IMR-90 (cell line): Measurements from ENCODE around the gene ATG9B. TPM values are rescaled to one million over a fixed set of nuclear protein-coding genes. Genes with fewer than 3 reads are reported as not detected.

ENCODE experiments used
- ATAC-seq: fragments of 200-7000 bp; cut with Tn5 transposase; 2 replicates; pipeline ENCODE4 v1.9.1; 2020; ENCODE audit warnings: low read depth, mild to moderate bottlenecking, moderate library complexity
- BruUV-seq: library from RNA; stranded (reverse); fragments of 400-500 nt; replicated peaks from 2 replicates; lab custom pipeline; 2021; lab: Mats Ljungman, UMichigan
- CTCF ChIA-PET: fragments of 300-600 bp; formaldehyde crosslinking; extraction: SDS; loops from one replicate; lab custom pipeline; 2021; ENCODE audit warnings: antibody characterized with exemption; lab: Yijun Ruan, JAX
- POLR2A ChIA-PET: fragments of 300-600 bp; sonication (Branson Sonifier 250); formaldehyde crosslinking; loops from one replicate; lab custom pipeline; 2022; ENCODE audit warnings: antibody characterized with exemption; ENCODE audit not compliant: unreplicated experiment; lab: Charles Lee
- DNase-seq: peaks from one replicate; pipeline ENCODE4 v3.0.0; 2013
- H2AFZ ChIP-seq: replicated peaks from 2 replicates; pipeline ENCODE3; 2013; ENCODE audit warnings: low read length, mild to moderate bottlenecking; ENCODE audit not compliant: poor library complexity
- H2AK5ac ChIP-seq: 2 replicates; pipeline ENCODE4 v1.6.1; 2013; ENCODE audit warnings: low read depth, low read length, inconsistent platforms
- H2AK9ac ChIP-seq: replicated peaks from 2 replicates; pipeline ENCODE3; 2013; ENCODE audit warnings: mild to moderate bottlenecking, low read depth, low read length, moderate library complexity; ENCODE audit not compliant: poor library complexity
- H2BK120ac ChIP-seq: 2 replicates; pipeline ENCODE4 v1.6.1; 2013; ENCODE audit warnings: low read depth, low read length, inconsistent platforms
- H2BK15ac ChIP-seq: 3 replicates; pipeline ENCODE4 v1.6.1; 2013; ENCODE audit warnings: low read depth, low read length, inconsistent platforms
- H2BK20ac ChIP-seq: 2 replicates; pipeline ENCODE4 v1.6.1; 2013; ENCODE audit warnings: low read depth, mild to moderate bottlenecking, inconsistent platforms, low read length, moderate library complexity
- H2BK5ac ChIP-seq: 2 replicates; pipeline ENCODE4 v1.6.1; 2013; ENCODE audit warnings: mild to moderate bottlenecking, low read depth, low read length, inconsistent platforms; ENCODE audit not compliant: poor library complexity, severe bottlenecking
- H3K14ac ChIP-seq: replicated peaks from 2 replicates; pipeline ENCODE4 v1.6.1; 2013; ENCODE audit warnings: low read depth, low read length, inconsistent platforms
- H3K18ac ChIP-seq: 2 replicates; pipeline ENCODE4 v1.6.1; 2013; ENCODE audit warnings: low read depth, low read length, control low read depth
- H3K23ac ChIP-seq: 2 replicates; pipeline ENCODE4 v1.6.1; 2013; ENCODE audit warnings: low read depth, low read length, inconsistent platforms
- H3K27ac ChIP-seq: 2 replicates; pipeline ENCODE4 v1.5.1; 2013; ENCODE audit warnings: mild to moderate bottlenecking, control low read depth, low read length; ENCODE audit not compliant: insufficient read depth
- H3K27me3 ChIP-seq: 2 replicates; pipeline ENCODE4 v1.6.1; 2013; ENCODE audit warnings: low read length; ENCODE audit not compliant: control insufficient read depth, insufficient read depth
- H3K36me3 ChIP-seq: 2 replicates; pipeline ENCODE4 v1.6.1; 2013; ENCODE audit warnings: low read length, mixed read lengths; ENCODE audit not compliant: control insufficient read depth, insufficient read depth
- H3K4ac ChIP-seq: 2 replicates; pipeline ENCODE4 v1.6.1; 2013; ENCODE audit warnings: low read depth, low read length, inconsistent platforms
- H3K4me1 ChIP-seq: 2 replicates; pipeline ENCODE4 v1.6.1; 2013; ENCODE audit warnings: low read length, mixed read lengths; ENCODE audit not compliant: control insufficient read depth, insufficient read depth
- H3K4me2 ChIP-seq: 2 replicates; pipeline ENCODE4 v1.6.1; 2013; ENCODE audit warnings: low read depth, mild to moderate bottlenecking, control low read depth, low read length, moderate library complexity
- H3K4me3 ChIP-seq: 2 replicates; pipeline ENCODE4 v1.5.1; 2013; ENCODE audit warnings: low read depth, mild to moderate bottlenecking, control low read depth, low read length, moderate library complexity; ENCODE audit not compliant: insufficient read depth
- H3K56ac ChIP-seq: 2 replicates; pipeline ENCODE4 v1.6.1; 2013; ENCODE audit warnings: low read length, inconsistent platforms; ENCODE audit not compliant: insufficient read depth; ENCODE audit errors: extremely low read depth
- H3K79me1 ChIP-seq, 2 experiments: 2 replicates each; pipeline ENCODE4 v1.6.1; 2013; ENCODE audit warnings: low read length in 2 of 2, inconsistent platforms in 1 of 2, low read depth in 1 of 2
- H3K9ac ChIP-seq: 2 replicates; pipeline ENCODE4 v1.6.1; 2013; ENCODE audit warnings: low read depth, low read length, control low read depth
- H3K9me1 ChIP-seq: 2 replicates; pipeline ENCODE4 v1.6.1; 2013; ENCODE audit warnings: low read length, inconsistent platforms; ENCODE audit not compliant: insufficient read depth
- H3K9me3 ChIP-seq: 2 replicates; pipeline ENCODE4 v1.6.1; 2013; ENCODE audit warnings: low read length; ENCODE audit not compliant: control insufficient read depth, insufficient read depth
- H4K20me1 ChIP-seq: 2 replicates; pipeline ENCODE4 v1.6.1; 2013; ENCODE audit warnings: low read length, inconsistent platforms; ENCODE audit not compliant: insufficient read depth
- H4K5ac ChIP-seq: 2 replicates; pipeline ENCODE4 v1.6.1; 2013; ENCODE audit warnings: mild to moderate bottlenecking, low read depth, low read length, control low read depth
- H4K8ac ChIP-seq, 2 experiments: 2 replicates each; pipeline ENCODE4 v1.6.1; 2013; ENCODE audit warnings: low read depth in 2 of 2, low read length in 2 of 2, control low read depth in 1 of 2, inconsistent platforms in 1 of 2
- H4K91ac ChIP-seq: 2 replicates; pipeline ENCODE4 v1.6.1; 2013; ENCODE audit warnings: low read depth, low read length, inconsistent platforms; ENCODE audit not compliant: insufficient read depth
- CEBPB ChIP-seq: IDR thresholded peaks from 2 replicates; pipeline ENCODE4 v1.6.1; 2012; ENCODE audit warnings: low read depth, low read length, improper control_type of control experiment
- MAZ ChIP-seq: IDR thresholded peaks from 2 replicates; pipeline ENCODE4 v1.6.1; 2012; ENCODE audit warnings: low read depth, mild to moderate bottlenecking, low read length, improper control_type of control experiment, moderate library complexity, borderline replicate concordance
- MXI1 ChIP-seq: IDR thresholded peaks from 2 replicates; pipeline ENCODE4 v1.6.1; 2012; ENCODE audit warnings: low read depth, mild to moderate bottlenecking, low read length, moderate library complexity, borderline replicate concordance
- RAD21 ChIP-seq: IDR thresholded peaks from 2 replicates; pipeline ENCODE4 v1.6.1; 2012; ENCODE audit warnings: low read length, improper control_type of control experiment
- RCOR1 ChIP-seq: IDR thresholded peaks from 2 replicates; pipeline ENCODE4 v1.6.1; 2012; ENCODE audit warnings: mild to moderate bottlenecking, low read length, improper control_type of control experiment; ENCODE audit not compliant: insufficient replicate concordance
- WGBS, 2 experiments: methylation state at CpG; one replicate each; pipeline versions ENCODE4 v1.1.5 to v1.1.7; 2013; ENCODE audit warnings: missing lambda C conversion rate in 2 of 2; ENCODE audit not compliant: insufficient read length in 1 of 2; ENCODE audit errors: extremely low coverage in 2 of 2; 5-methylcytosine and 5-hydroxymethylcytosine counted together
- dilution Hi-C: fragments of 300-500 bp; cut with HindIII; formaldehyde crosslinking; loops from one replicate; pipeline ENCODE4 v1.14.3; 2018; ENCODE audit warnings: low sequenced_read_pairs; ENCODE audit not compliant: unreplicated experiment
- in situ Hi-C: fragments of 300-500 bp; cut with MboI; formaldehyde crosslinking; loops from 3 replicates; pipeline ENCODE4 v1.14.3; 2019; ENCODE audit warnings: low sequenced_read_pairs, inconsistent platforms, mixed read lengths
- intact Hi-C: fragments of 100-400 bp; cut with micrococcal nuclease; formaldehyde crosslinking; loops from 2 replicates; pipeline ENCODE4 v1.10.0; 2022
- polyA plus RNA-seq, 3 experiments: library from polyadenylated mRNA; depleted of rRNA; stranded (reverse); fragments of >200 nt; gene quantifications; 2 replicates each; pipeline ENCODE4 v1.2.3, GENCODE V29; 2012; ENCODE audit warnings: low replicate concordance in 1 of 3
- total RNA-seq: library from RNA; depleted of rRNA; stranded (reverse); fragments of >200 nt; gene quantifications from 2 replicates; pipeline ENCODE4 v1.2.3, GENCODE V29; 2012

ATG9B gene
- total and polyA plus RNA-seq, 2 of the 4 experiments (the other 2 are of a cell fraction), result 0.18 to 0.91 TPM

GRCh38 chr7:150999001-150999400, 25.3 kb downstream of the ATG9B start:
- H3K27me3 ChIP-seq, result peaks cover 8% of the 10 kb centered on the region
- TF ChIP-seq CEBPB (no peak), MXI1 (no peak), RCOR1 (no peak), MAZ (no peak), RAD21 (no peak)
- no TSS peak for BruUV-seq
- ChIA-PET CTCF (no interaction called here), POLR2A (no interaction called here)
- no peaks in the 10 kb centered on the region for H4K20me1 ChIP-seq
- H3K9me1 ChIP-seq, result no peaks in the 10 kb centered on the region
- no peak overlapping the region for H2AFZ ChIP-seq
- H3K4ac ChIP-seq, result no peak overlapping the region
- H4K8ac ChIP-seq, result no peak overlapping the region
- H3K4me2 ChIP-seq, result no peak overlapping the region
- no peak overlapping the region for H2AK9ac ChIP-seq
- DNase-seq (no peak), ATAC-seq (no peak)
- H3K9me3 ChIP-seq, result no peaks in the 10 kb centered on the region
- in situ Hi-C loops, result loop anchor here (25.0 kb wide), 1 partner anchor 587 kb away; a partner anchor contains a TSS
- H3K4me3 ChIP-seq, result no peak overlapping the region
- no peak overlapping the region for H3K18ac ChIP-seq
- no peak overlapping the region for H3K23ac ChIP-seq
- no peak overlapping the region for H3K9ac ChIP-seq
- no peak overlapping the region for H3K27ac ChIP-seq
- no peaks in the 10 kb centered on the region for H3K36me3 ChIP-seq
- WGBS, 2 experiments, result 100% methylated on average over 4 of the region's 12 CpGs; no CpG with 5 or more reads in 1 of the 2 experiments
- no peak overlapping the region for H3K14ac ChIP-seq
- dilution Hi-C loops, result no loop called here
- H2BK120ac ChIP-seq, result no peak overlapping the region
- H2BK20ac ChIP-seq, result no peak overlapping the region
- H2BK15ac ChIP-seq, result no peak overlapping the region
- peaks cover 4% of the 10 kb centered on the region; the same call in 1 of the 2 replicates for H3K4me1 ChIP-seq
- H4K91ac ChIP-seq, result no peak overlapping the region
- no peak overlapping the region for H2AK5ac ChIP-seq
- intact Hi-C loops, result no loop called here
- H3K79me1 ChIP-seq, result no peaks in the 10 kb centered on the region
- H4K5ac ChIP-seq, result no peak overlapping the region
- H2BK5ac ChIP-seq, result no peak overlapping the region
- no peak overlapping the region for H3K56ac ChIP-seq
